Fibroblast of the conjunctiva (primary cell): Measurements from ENCODE around the gene WDR45B.

ENCODE experiments used
- DNase-seq: peaks from one replicate; pipeline ENCODE4 v3.0.0-alpha.2; 2010; ENCODE audit warnings: low read depth

WDR45B gene

GRCh38 chr17:82648165-82648668 lies at the start of gene WDR45B:
TSS of gene WDR45B (minus strand) at chr17:82648444. CDS start at chr17:82648340, 104 bp downstream.
- peak; percentile 95 for DNase-seq

GRCh38 chr17:82697808-82698064 lies 49.5 kb upstream of the WDR45B start:
- DNase-seq, result no peak

- no peak for DNase-seq
Measured at GRCh38 chr17:82696916-82697807, 48.9 kb upstream of the WDR45B start.

GRCh38 chr17:82696259-82696658 lies 48.0 kb upstream of the WDR45B start:
- no peak for DNase-seq

- no peak for DNase-seq
Measured at GRCh38 chr17:82694647-82695046, 46.4 kb upstream of the WDR45B start.

GRCh38 chr17:82693168-82693867 lies 45.1 kb upstream of the WDR45B start:
- DNase-seq, result no peak

GRCh38 chr17:82692268-82692667 lies 44.0 kb upstream of the WDR45B start:
- no peak for DNase-seq

GRCh38 chr17:82691714-82692113 lies 43.5 kb upstream of the WDR45B start:
- DNase-seq, result no peak

- no peak for DNase-seq
Measured at GRCh38 chr17:82690786-82691489, 42.7 kb upstream of the WDR45B start.

- DNase-seq, result no peak
Measured at GRCh38 chr17:82689077-82689476, 40.8 kb upstream of the WDR45B start.

- DNase-seq, result no peak
Measured at GRCh38 chr17:82687871-82688270, 39.6 kb upstream of the WDR45B start.

GRCh38 chr17:82687375-82687861 lies 39.2 kb upstream of the WDR45B start:
- no peak for DNase-seq

GRCh38 chr17:82686366-82687324 lies 38.4 kb upstream of the WDR45B start:
- DNase-seq, result no peak

- no peak for DNase-seq
Measured at GRCh38 chr17:82685291-82685690, 37.0 kb upstream of the WDR45B start.

- DNase-seq, result no peak
Measured at GRCh38 chr17:82684228-82684841, 36.1 kb upstream of the WDR45B start.

- no peak for DNase-seq
Measured at GRCh38 chr17:82683534-82683933, 35.3 kb upstream of the WDR45B start.

- no peak for DNase-seq
Measured at GRCh38 chr17:82681547-82681946, 33.3 kb upstream of the WDR45B start.

GRCh38 chr17:82679586-82680465 lies 31.6 kb upstream of the WDR45B start:
- no peak for DNase-seq

GRCh38 chr17:82678265-82678891 lies 30.1 kb upstream of the WDR45B start:
- DNase-seq, result no peak
